Stimulated activated CD4-positive, alpha-beta T cell treated with anti-CD3 and anti-CD28 coated beads, TNF-alpha, amount 100 ng/mL, for 48 hours (primary cell): ENCODE results near the gene COX14.
"Not testable (repeated sequence)": the region's sequence is repeated elsewhere in the genome, so short reads cannot be mapped to it uniquely, and the experiment has no call there.

ENCODE experiments used
- DNase-seq, 3 donors: peaks; one replicate each; pipeline ENCODE4 v3.0.0-alpha.2; 2020; ENCODE audit warnings: low read depth in 3 of 3

Gene COX14

GRCh38 chr12:50111693-50112455 lies at the start of gene COX14:
COX14 (plus strand) TSS chr12:50112236; CDS start chr12:50120044, 7,808 bp downstream.
- DNase-seq, result peak; percentile 96 to 99 (median 98)

GRCh38 chr12:50062728-50063460 lies 49.1 kb upstream of the COX14 start:
- DNase-seq, result no peak

GRCh38 chr12:50065726-50066310 lies 46.2 kb upstream of the COX14 start:
- no peak for DNase-seq

GRCh38 chr12:50066402-50066801 lies 45.6 kb upstream of the COX14 start:
- DNase-seq, result no peak

- DNase-seq, result no peak
Observed at GRCh38 chr12:50069069-50069468, 43.0 kb upstream of the COX14 start.

GRCh38 chr12:50069539-50069938 lies 42.5 kb upstream of the COX14 start:
- no peak for DNase-seq

GRCh38 chr12:50070314-50071060 lies 41.5 kb upstream of the COX14 start:
- DNase-seq, result peak in 2 of 3 donors; percentile 44 to 69

GRCh38 chr12:50072198-50072907 lies 39.7 kb upstream of the COX14 start:
- no peak for DNase-seq

- no peak for DNase-seq
Observed at GRCh38 chr12:50073206-50073605, 38.8 kb upstream of the COX14 start.

- DNase-seq, result no peak
Observed at GRCh38 chr12:50073712-50074111, 38.3 kb upstream of the COX14 start.

- DNase-seq, result peak; percentile 63 to 76 (median 68)
Observed at GRCh38 chr12:50074936-50075807, 36.9 kb upstream of the COX14 start.

GRCh38 chr12:50075808-50076170 lies 36.2 kb upstream of the COX14 start:
- DNase-seq, result no peak

GRCh38 chr12:50077099-50077498 lies 34.9 kb upstream of the COX14 start:
- no peak for DNase-seq

- DNase-seq, result no peak
Observed at GRCh38 chr12:50078281-50078680, 33.8 kb upstream of the COX14 start.

GRCh38 chr12:50079771-50080170 lies 32.3 kb upstream of the COX14 start:
- no peak for DNase-seq

- DNase-seq, result no peak
Observed at GRCh38 chr12:50081096-50081808, 30.8 kb upstream of the COX14 start.

GRCh38 chr12:50082644-50083043 lies 29.4 kb upstream of the COX14 start:
- DNase-seq, result no peak

- DNase-seq, result no peak
Observed at GRCh38 chr12:50083301-50083700, 28.7 kb upstream of the COX14 start.

- not testable (repeated sequence) for DNase-seq
Observed at GRCh38 chr12:50084409-50084774, 27.6 kb upstream of the COX14 start.
